GOT3 (cell line): Measurements from ENCODE around the gene OR52B2.
"Not testable (repeated sequence)": the region's sequence is repeated elsewhere in the genome, so short reads cannot be mapped to it uniquely, and the experiment has no call there.

Source experiments
- DNase-seq: peaks from one replicate; lab custom pipeline; 2025; ENCODE audit warnings: mixed read lengths; lab: John Stamatoyannopoulos, UW

The OR52B2 gene

DNA sequence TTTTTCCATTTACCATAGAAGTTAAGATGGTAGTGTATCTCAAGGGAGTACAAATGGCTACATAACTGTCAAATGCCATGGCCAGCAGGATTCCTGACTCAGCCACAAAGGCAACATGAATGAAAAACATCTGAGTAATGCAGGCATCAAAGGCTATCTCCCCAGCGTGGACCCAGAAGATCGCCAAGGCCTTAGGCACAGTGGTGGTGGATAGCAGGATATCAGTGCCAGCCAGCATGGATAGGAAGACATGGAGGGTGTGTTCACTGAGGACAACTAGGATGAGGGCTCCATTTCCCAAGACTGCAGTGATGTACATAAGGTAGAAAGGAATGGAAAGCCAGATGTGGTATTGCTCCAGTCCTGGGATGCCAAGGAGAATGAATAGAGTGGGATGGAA is 18.0 kb downstream of the OR52B2 start:
- DNase-seq: no peak

DNA sequence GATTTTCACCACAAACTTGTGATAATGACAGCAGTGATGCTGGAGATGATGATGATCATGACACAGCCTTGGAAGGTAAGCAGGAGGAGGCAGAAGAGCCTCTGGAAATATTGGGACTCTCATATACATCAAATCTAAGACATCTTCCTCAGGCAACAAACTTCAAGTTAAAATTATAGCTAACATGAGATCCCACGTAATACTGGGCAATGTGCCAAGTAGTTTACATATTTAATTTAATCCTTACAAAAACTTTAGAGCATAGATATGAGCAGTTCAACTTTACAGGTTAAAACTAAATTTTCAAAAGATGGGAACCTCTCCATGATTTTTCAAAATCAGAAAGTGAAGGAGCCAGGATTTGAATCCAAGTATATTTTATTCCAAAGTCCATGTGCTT is 19.0 kb downstream of the OR52B2 start:
- no peak for DNase-seq

DNA sequence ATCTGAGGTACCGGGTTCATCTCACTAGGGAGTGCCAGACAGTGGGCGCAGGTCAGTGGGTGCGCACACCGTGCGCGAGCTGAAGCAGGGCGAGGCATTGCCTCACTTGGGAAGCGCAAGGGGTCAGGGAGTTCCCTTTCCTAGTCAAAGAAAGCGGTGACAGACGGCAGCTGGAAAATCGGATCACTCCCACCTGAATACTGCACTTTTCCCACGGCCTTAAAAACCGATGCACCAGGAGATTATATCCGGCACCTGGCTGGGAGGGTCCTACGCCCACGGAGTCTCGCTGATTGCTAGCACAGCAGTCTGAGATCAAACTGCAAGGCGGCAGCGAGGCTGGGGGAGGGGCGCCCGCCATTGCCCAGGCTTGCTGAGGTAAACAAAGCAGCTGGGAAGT is 26.4 kb downstream of the OR52B2 start:
- not testable (repeated sequence) for DNase-seq

DNA sequence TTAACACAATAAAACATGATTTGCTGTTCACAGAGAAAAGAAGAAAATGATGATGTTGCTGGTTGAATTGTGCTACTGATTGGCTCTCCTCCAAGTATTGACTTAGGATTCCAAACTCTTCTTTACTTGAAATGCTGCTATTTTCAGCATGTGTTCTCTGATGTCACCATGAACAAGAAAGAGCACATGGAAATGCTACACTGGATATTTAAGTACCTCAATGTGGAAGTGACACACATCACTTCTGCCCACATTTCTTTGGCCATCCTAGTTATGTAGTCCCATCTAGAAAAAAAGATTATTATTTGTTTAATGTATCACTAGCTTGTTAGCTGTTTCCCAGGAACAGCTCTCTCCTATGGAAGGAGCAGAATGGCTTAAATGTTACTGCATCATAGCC is 27.2 kb downstream of the OR52B2 start:
- no peak for DNase-seq

DNA sequence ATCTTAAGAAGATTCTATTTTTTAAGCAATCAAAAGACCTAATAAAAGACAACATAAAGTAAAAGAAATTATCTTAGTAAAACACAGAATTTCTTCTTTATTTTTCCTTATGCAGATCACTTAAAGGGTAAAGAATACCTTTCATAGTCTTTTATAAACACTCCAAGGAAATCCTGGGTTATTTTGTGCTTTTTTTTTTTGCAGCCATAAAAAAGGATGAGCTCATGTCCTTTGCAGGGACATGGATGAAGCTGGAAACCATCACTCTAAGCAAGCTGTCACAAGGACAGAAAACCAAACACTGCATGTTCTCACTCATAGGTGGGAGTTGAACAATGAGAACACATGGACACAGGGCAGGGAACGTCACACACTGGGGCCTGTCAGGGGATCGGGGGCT is 34.2 kb downstream of the OR52B2 start:
- DNase-seq: not testable (repeated sequence)

GRCh38 chr11:6132431-6132830 is 37.7 kb downstream of the OR52B2 start:
- no peak for DNase-seq

- DNase-seq: no peak
These were observed 40.5 kb downstream of the OR52B2 start for GRCh38 chr11:6129635-6130034.

DNA sequence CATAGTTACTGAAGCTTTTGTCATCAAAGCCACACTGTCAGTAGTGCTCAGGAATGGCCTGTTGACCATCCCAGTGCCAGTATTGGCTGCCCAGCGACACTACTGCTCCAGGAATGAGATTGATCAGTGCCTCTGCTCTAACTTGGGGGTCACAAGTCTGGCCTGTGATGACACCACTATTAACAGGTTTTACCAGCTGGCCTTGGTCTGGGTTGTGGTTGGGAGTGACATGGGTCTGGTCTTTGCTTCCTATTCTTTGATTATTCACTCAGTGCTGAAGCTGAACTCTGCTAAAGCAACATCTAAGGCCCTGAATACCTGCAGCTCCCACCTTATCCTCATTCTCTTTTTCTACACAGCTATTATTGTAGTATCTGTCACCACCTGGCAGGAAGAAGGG is 41.1 kb downstream of the OR52B2 start:
- no peak for DNase-seq

- no peak for DNase-seq
These were observed 42.2 kb downstream of the OR52B2 start for GRCh38 chr11:6127881-6128280.

DNA sequence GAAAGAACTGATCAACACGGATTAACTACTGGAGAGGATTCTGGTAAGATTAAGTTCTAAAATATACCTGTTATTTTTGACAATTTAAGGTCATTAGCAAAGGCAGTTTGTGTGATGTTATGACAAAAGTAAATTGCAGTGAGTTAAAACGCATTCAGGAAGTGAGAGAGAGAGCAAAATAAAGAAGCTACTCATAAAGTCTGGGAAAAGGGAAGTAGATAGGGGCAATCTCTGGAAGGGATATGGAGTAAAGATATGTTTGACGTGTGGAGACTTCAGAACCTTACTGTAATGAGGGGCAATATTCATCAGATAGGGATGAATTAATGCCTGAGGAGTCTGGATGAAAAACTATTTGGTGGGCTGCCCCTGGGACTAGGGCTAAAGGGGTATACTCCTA is 45.9 kb downstream of the OR52B2 start:
- no peak for DNase-seq
